Muscle layer of duodenum (tissue), 2 donors: Measurements from ENCODE around the gene C1QA.

Source experiments
- H3K27ac ChIP-seq: one replicate; pipeline ENCODE4 v1.7.0; 2013; ENCODE audit warnings: mild to moderate bottlenecking, low read length
- H3K27me3 ChIP-seq: one replicate; pipeline ENCODE4 v1.7.0; 2013; ENCODE audit warnings: low read depth, mild to moderate bottlenecking, control low read depth, low read length
- H3K36me3 ChIP-seq, 2 donors: one replicate each; pipeline ENCODE4 v1.7.0; 2013; ENCODE audit warnings: low read length in 2 of 2, control low read depth in 1 of 2, mild to moderate bottlenecking in 1 of 2; ENCODE audit not compliant: insufficient read depth in 2 of 2, control insufficient read depth in 1 of 2
- H3K4me1 ChIP-seq, 2 donors: one replicate each; pipeline ENCODE4 v1.7.0; 2013; ENCODE audit warnings: low read length in 2 of 2, mild to moderate bottlenecking in 2 of 2, control low read depth in 1 of 2, moderate library complexity in 1 of 2; ENCODE audit not compliant: insufficient read depth in 2 of 2, control insufficient read depth in 1 of 2
- H3K4me3 ChIP-seq, 2 donors: one replicate each; pipeline ENCODE4 v1.7.0; 2013; ENCODE audit warnings: low read length in 2 of 2, low read depth in 1 of 2, mild to moderate bottlenecking in 1 of 2
- H3K9me3 ChIP-seq, 2 donors: one replicate each; pipeline ENCODE4 v1.7.0; 2013; ENCODE audit warnings: low read length in 2 of 2, control low read depth in 1 of 2, mild to moderate bottlenecking in 1 of 2; ENCODE audit not compliant: control insufficient read depth in 1 of 2
- donor health status: healthy.

Gene C1QA

GRCh38 chr1:22681556-22682276 is 45.3 kb downstream of the C1QA start:
- Histone ChIP-seq H3K4me3 (no peak overlapping the region), H3K27me3 (no peaks in the 10 kb centered on the region), H3K27ac (no peak overlapping the region), H3K9me3 (no peaks in the 10 kb centered on the region), H3K4me1 (peaks cover 0 to 7% of the 10 kb centered on the region in 2 donors), H3K36me3 (no peaks in the 10 kb centered on the region)

GRCh38 chr1:22683547-22683946 is 47.1 kb downstream of the C1QA start:
- Histone ChIP-seq H3K27me3 (no peaks in the 10 kb centered on the region), H3K36me3 (no peaks in the 10 kb centered on the region), H3K27ac (no peak overlapping the region)

GRCh38 chr1:22685591-22686059 is 49.2 kb downstream of the C1QA start:
- Histone ChIP-seq H3K4me1 (peaks cover 0 to 7% of the 10 kb centered on the region in 2 donors), H3K4me3 (no peak overlapping the region), H3K27me3 (no peaks in the 10 kb centered on the region), H3K27ac (no peak overlapping the region), H3K9me3 (no peaks in the 10 kb centered on the region), H3K36me3 (no peaks in the 10 kb centered on the region)

More at GRCh38 chr1:22683547-22683946, 47.1 kb downstream of the C1QA start:
- Histone ChIP-seq H3K4me3 (no peak overlapping the region), H3K9me3 (no peaks in the 10 kb centered on the region), H3K4me1 (peaks cover 0 to 7% of the 10 kb centered on the region in 2 donors)

- Histone ChIP-seq H3K4me1 (peaks cover 0 to 7% of the 10 kb centered on the region in 2 donors), H3K27me3 (no peaks in the 10 kb centered on the region), H3K36me3 (no peaks in the 10 kb centered on the region), H3K9me3 (no peaks in the 10 kb centered on the region), H3K4me3 (no peak overlapping the region), H3K27ac (no peak overlapping the region)
Observed at GRCh38 chr1:22687191-22687590, 50.8 kb downstream of the C1QA start.

- no peaks in the 10 kb centered on the region for H3K9me3 ChIP-seq
- H3K27me3 ChIP-seq = no peaks in the 10 kb centered on the region
- no peaks in the 10 kb centered on the region for H3K36me3 ChIP-seq
- peaks cover 0 to 7% of the 10 kb centered on the region in 2 donors for H3K4me1 ChIP-seq
- H3K27ac ChIP-seq = no peak overlapping the region
- H3K4me3 ChIP-seq = no peak overlapping the region
Observed at GRCh38 chr1:22688466-22688865, 52.0 kb downstream of the C1QA start.
